ENCODE measurements around the gene UNC13C.

UNC13C gene

GRCh38 chr15:54577476-54578250 is 599.4 kb downstream of the UNC13C start:
- DNase-seq: no peak

- no peak for DNase-seq
Observed at GRCh38 chr15:54579855-54580254, 601.6 kb downstream of the UNC13C start.

GRCh38 chr15:54580643-54581042 is 602.4 kb downstream of the UNC13C start:
- DNase-seq: no peak

GRCh38 chr15:54582863-54583643 is 604.8 kb downstream of the UNC13C start:
- DNase-seq: no peak

GRCh38 chr15:54585063-54585462 is 606.8 kb downstream of the UNC13C start:
- DNase-seq: no peak

GRCh38 chr15:54594115-54594514 is 615.9 kb downstream of the UNC13C start:
- no peak for DNase-seq

- no peak for DNase-seq
Observed at GRCh38 chr15:54599386-54599785, 621.1 kb downstream of the UNC13C start.

GRCh38 chr15:54605043-54605442 is 626.8 kb downstream of the UNC13C start:
- DNase-seq: peak; percentile 23

- DNase-seq: no peak
Observed at GRCh38 chr15:54605556-54605955, 627.3 kb downstream of the UNC13C start.

- DNase-seq: no peak
Observed at GRCh38 chr15:54608876-54609835, 630.9 kb downstream of the UNC13C start.

- DNase-seq: no peak
Observed at GRCh38 chr15:54618120-54618519, 639.9 kb downstream of the UNC13C start.

GRCh38 chr15:54619180-54619579 is 640.9 kb downstream of the UNC13C start:
- DNase-seq: no peak

GRCh38 chr15:54620916-54621315 is 642.7 kb downstream of the UNC13C start:
- no peak for DNase-seq

- DNase-seq: no peak
Observed at GRCh38 chr15:54636147-54636546, 657.9 kb downstream of the UNC13C start.

- no peak for DNase-seq
Observed at GRCh38 chr15:54638666-54639065, 660.4 kb downstream of the UNC13C start.

GRCh38 chr15:54640873-54641272 is 662.6 kb downstream of the UNC13C start:
- no peak for DNase-seq

GRCh38 chr15:54644796-54645195 is 666.6 kb downstream of the UNC13C start:
- no peak for DNase-seq

- DNase-seq: no peak
Observed at GRCh38 chr15:54659646-54660045, 681.4 kb downstream of the UNC13C start.

GRCh38 chr15:54660356-54660755 is 682.1 kb downstream of the UNC13C start:
- DNase-seq: no peak

GRCh38 chr15:54675241-54675640 is 697.0 kb downstream of the UNC13C start:
- no peak for DNase-seq

- DNase-seq: no peak
Observed at GRCh38 chr15:54681584-54681983, 703.3 kb downstream of the UNC13C start.

Measured in retina (tissue), 1 donor.